DMS53 (cell line): ENCODE measurements around the gene CCR5AS.
"Not testable (repeated sequence)": the region's sequence is repeated elsewhere in the genome, so short reads cannot be mapped to it uniquely, and the experiment has no call there.

Experiments used
- DNase-seq: peaks from one replicate; lab custom pipeline; 2025; lab: John Stamatoyannopoulos, UW

CCR5AS gene

GRCh38 chr3:46429250-46429649 lies 22.4 kb upstream of the CCR5AS start:
- DNase-seq: no peak

GRCh38 chr3:46427916-46428833 lies 21.3 kb upstream of the CCR5AS start:
- no peak for DNase-seq

- not testable (repeated sequence) for DNase-seq
These were observed 20.5 kb upstream of the CCR5AS start for GRCh38 chr3:46427404-46427803.

GRCh38 chr3:46426476-46426875 lies 19.6 kb upstream of the CCR5AS start:
- DNase-seq: not testable (repeated sequence)

GRCh38 chr3:46423588-46423987 lies 16.7 kb upstream of the CCR5AS start:
- DNase-seq: peak; percentile 21

- DNase-seq: peak; percentile 84
These were observed 15.8 kb upstream of the CCR5AS start for GRCh38 chr3:46422617-46423016.

- DNase-seq: no peak
These were observed 14.1 kb upstream of the CCR5AS start for GRCh38 chr3:46420931-46421330.

- DNase-seq: no peak
These were observed 12.9 kb upstream of the CCR5AS start for GRCh38 chr3:46419816-46420215.

GRCh38 chr3:46417841-46418611 lies 11.2 kb upstream of the CCR5AS start:
- no peak for DNase-seq

- DNase-seq: no peak
These were observed 10.1 kb upstream of the CCR5AS start for GRCh38 chr3:46416811-46417510.

GRCh38 chr3:46416125-46416810 lies 9.4 kb upstream of the CCR5AS start:
- DNase-seq: peak; percentile 24

GRCh38 chr3:46414739-46415138 lies 7.9 kb upstream of the CCR5AS start:
- no peak for DNase-seq

- no peak for DNase-seq
These were observed 7.1 kb upstream of the CCR5AS start for GRCh38 chr3:46413951-46414350.

GRCh38 chr3:46412786-46413298 lies 6.0 kb upstream of the CCR5AS start:
- DNase-seq: peak; percentile 2

GRCh38 chr3:46411271-46411670 lies 4.4 kb upstream of the CCR5AS start:
- DNase-seq: no peak

- DNase-seq: no peak
These were observed 3.8 kb upstream of the CCR5AS start for GRCh38 chr3:46410669-46411068.

GRCh38 chr3:46409739-46410489 lies 3.0 kb upstream of the CCR5AS start:
- no peak for DNase-seq

GRCh38 chr3:46408853-46409252 lies 2.0 kb upstream of the CCR5AS start:
- no peak for DNase-seq

- no peak for DNase-seq
These were observed 1.1 kb upstream of the CCR5AS start for GRCh38 chr3:46407970-46408369.

- DNase-seq: no peak
These were observed 451 bp downstream of the CCR5AS start for GRCh38 chr3:46406443-46406787.
